ENCODE measurements around the gene ASF1A.
A peak's percentile ranks its signal among the peaks of the same experiment; 100 is the strongest.
"Not testable (repeated sequence)": the region's sequence is repeated elsewhere in the genome, so short reads cannot be mapped to it uniquely, and the experiment has no call there.

Gene ASF1A

GRCh38 chr6:118893807-118894424 lies at the start of gene ASF1A:
ASF1A (plus strand) TSS chr6:118894152; CDS start chr6:118894414, 262 bp downstream.
- DNase-seq (ENCODE audit: low spot score) = peak; percentile 90

GRCh38 chr6:118844915-118845314 lies 49.0 kb upstream of the ASF1A start:
- DNase-seq (ENCODE audit: low spot score) = no peak

GRCh38 chr6:118853408-118853807 lies 40.5 kb upstream of the ASF1A start:
- DNase-seq (ENCODE audit: low spot score) = no peak

- no peak for DNase-seq (ENCODE audit: low spot score)
Observed at GRCh38 chr6:118856301-118856700, 37.7 kb upstream of the ASF1A start.

GRCh38 chr6:118859517-118860064 lies 34.4 kb upstream of the ASF1A start:
- DNase-seq (ENCODE audit: low spot score) = no peak

GRCh38 chr6:118860363-118860762 lies 33.6 kb upstream of the ASF1A start:
- no peak for DNase-seq (ENCODE audit: low spot score)

- no peak for DNase-seq (ENCODE audit: low spot score)
Observed at GRCh38 chr6:118860880-118861279, 33.1 kb upstream of the ASF1A start.

- DNase-seq (ENCODE audit: low spot score) = no peak
Observed at GRCh38 chr6:118862443-118862842, 31.5 kb upstream of the ASF1A start.

- DNase-seq (ENCODE audit: low spot score) = no peak
Observed at GRCh38 chr6:118864341-118865099, 29.4 kb upstream of the ASF1A start.

- no peak for DNase-seq (ENCODE audit: low spot score)
Observed at GRCh38 chr6:118865100-118865391, 28.9 kb upstream of the ASF1A start.

- DNase-seq (ENCODE audit: low spot score) = no peak
Observed at GRCh38 chr6:118867181-118867580, 26.8 kb upstream of the ASF1A start.

- not testable (repeated sequence) for DNase-seq (ENCODE audit: low spot score)
Observed at GRCh38 chr6:118868901-118869300, 25.1 kb upstream of the ASF1A start.

- no peak for DNase-seq (ENCODE audit: low spot score)
Observed at GRCh38 chr6:118869350-118869749, 24.6 kb upstream of the ASF1A start.

- DNase-seq (ENCODE audit: low spot score) = no peak
Observed at GRCh38 chr6:118869894-118870589, 23.9 kb upstream of the ASF1A start.

GRCh38 chr6:118871331-118871730 lies 22.6 kb upstream of the ASF1A start:
- DNase-seq (ENCODE audit: low spot score) = no peak

GRCh38 chr6:118872318-118872717 lies 21.6 kb upstream of the ASF1A start:
- DNase-seq (ENCODE audit: low spot score) = no peak

GRCh38 chr6:118872726-118873125 lies 21.2 kb upstream of the ASF1A start:
- DNase-seq (ENCODE audit: low spot score) = no peak

- DNase-seq (ENCODE audit: low spot score) = no peak
Observed at GRCh38 chr6:118873239-118873638, 20.7 kb upstream of the ASF1A start.

- DNase-seq (ENCODE audit: low spot score) = no peak
Observed at GRCh38 chr6:118875672-118876071, 18.3 kb upstream of the ASF1A start.

- DNase-seq (ENCODE audit: low spot score) = no peak
Observed at GRCh38 chr6:118876198-118876597, 17.8 kb upstream of the ASF1A start.

GRCh38 chr6:118876814-118877213 lies 17.1 kb upstream of the ASF1A start:
- peak; percentile 41 for DNase-seq (ENCODE audit: low spot score)

GRCh38 chr6:118877806-118878205 lies 16.1 kb upstream of the ASF1A start:
- no peak for DNase-seq (ENCODE audit: low spot score)
